HG02610 (cell line): ENCODE results near the gene GPR152.
A peak's percentile ranks its signal among the peaks of the same experiment; 100 is the strongest.

Source experiments
- ATAC-seq: cut with Tn5 transposase; IDR thresholded peaks from one replicate; pipeline ENCODE4 v1.9.1; 2021; ENCODE audit warnings: mild to moderate bottlenecking, moderate library complexity; ENCODE audit not compliant: unreplicated experiment

GPR152 gene

GRCh38 chr11:67441731-67442351, 10.7 kb downstream of the GPR152 start:
- no peak for ATAC-seq

GRCh38 chr11:67441098-67441563, 11.4 kb downstream of the GPR152 start:
- ATAC-seq = no peak

- ATAC-seq = no peak
Observed at GRCh38 chr11:67440229-67441097, 12.1 kb downstream of the GPR152 start.

GRCh38 chr11:67439321-67440228, 13.0 kb downstream of the GPR152 start:
- no peak for ATAC-seq

GRCh38 chr11:67438158-67438902, 14.2 kb downstream of the GPR152 start:
- ATAC-seq = no peak

GRCh38 chr11:67437809-67438157, 14.7 kb downstream of the GPR152 start:
- ATAC-seq = no peak

- no peak for ATAC-seq
Observed at GRCh38 chr11:67437082-67437808, 15.3 kb downstream of the GPR152 start, which contains the start of gene PTPRCAP. Gene PTPRCAP (minus strand): TSS chr11:67437682. CDS start chr11:67437619, 63 bp downstream.

- ATAC-seq = peak; percentile 36
Observed at GRCh38 chr11:67436459-67437081, 16.0 kb downstream of the GPR152 start.

GRCh38 chr11:67435727-67436458, 16.6 kb downstream of the GPR152 start:
- peak; percentile 1 for ATAC-seq

- ATAC-seq = no peak
Observed at GRCh38 chr11:67435031-67435726, 17.4 kb downstream of the GPR152 start.

GRCh38 chr11:67434395-67434881, 18.1 kb downstream of the GPR152 start:
- no peak for ATAC-seq

- ATAC-seq = no peak
Observed at GRCh38 chr11:67433536-67434394, 18.8 kb downstream of the GPR152 start.

GRCh38 chr11:67432655-67433349, 19.7 kb downstream of the GPR152 start:
- no peak for ATAC-seq

- ATAC-seq = no peak
Observed at GRCh38 chr11:67431346-67432249, 20.9 kb downstream of the GPR152 start.

- ATAC-seq = no peak
Observed at GRCh38 chr11:67429722-67430121, 22.8 kb downstream of the GPR152 start.
